ENCODE measurements around the gene REC114.
"Not testable (repeated sequence)": the region's sequence is repeated elsewhere in the genome, so short reads cannot be mapped to it uniquely, and the experiment has no call there.

Gene REC114

GRCh38 chr15:73455876-73456275, 12.9 kb downstream of the REC114 start:
- DNase-seq = no peak

DNA sequence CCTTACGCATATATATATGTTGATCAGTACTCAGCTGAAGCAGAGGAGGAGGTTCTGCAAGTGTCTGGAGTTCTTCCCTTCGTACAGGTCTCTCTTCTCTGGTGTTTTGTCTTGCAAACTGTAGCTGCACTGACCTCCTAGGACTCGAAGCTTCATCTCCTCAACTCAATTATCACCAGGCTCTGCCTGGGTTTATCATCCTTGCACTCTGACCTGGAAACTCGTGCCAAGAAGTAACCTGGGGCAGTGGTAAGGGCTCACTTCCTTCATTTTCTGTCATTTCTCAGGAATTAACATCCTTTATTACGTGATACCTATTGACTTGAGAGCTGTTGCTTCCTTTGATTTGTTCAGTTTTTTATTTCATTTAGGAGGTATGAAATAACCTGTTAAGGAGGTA, 14.4 kb downstream of the REC114 start:
- no peak for DNase-seq

- DNase-seq = no peak
These were observed 17.7 kb downstream of the REC114 start for GRCh38 chr15:73460662-73461061.

- DNase-seq = no peak
These were observed 21.6 kb downstream of the REC114 start for GRCh38 chr15:73464602-73465001.

DNA sequence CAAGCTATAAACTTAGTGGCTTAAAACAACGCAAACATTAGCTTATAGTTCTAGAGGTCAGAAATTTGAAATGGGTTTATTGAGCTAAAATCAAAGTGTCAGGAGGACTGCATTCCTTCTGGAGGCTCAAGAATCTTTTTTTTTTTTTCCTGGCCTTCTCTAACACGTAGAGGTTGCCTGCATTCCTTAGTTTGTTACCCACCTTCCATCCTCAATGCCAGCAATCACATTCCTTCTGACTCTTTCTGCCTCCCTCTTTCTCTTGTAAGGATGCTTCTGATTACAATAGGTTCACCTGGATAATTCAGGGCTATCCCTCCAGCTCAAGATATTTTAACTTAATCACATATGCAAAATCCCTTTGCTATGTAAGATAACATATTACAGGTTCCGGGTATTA, 24.8 kb downstream of the REC114 start:
- DNase-seq = no peak

DNA sequence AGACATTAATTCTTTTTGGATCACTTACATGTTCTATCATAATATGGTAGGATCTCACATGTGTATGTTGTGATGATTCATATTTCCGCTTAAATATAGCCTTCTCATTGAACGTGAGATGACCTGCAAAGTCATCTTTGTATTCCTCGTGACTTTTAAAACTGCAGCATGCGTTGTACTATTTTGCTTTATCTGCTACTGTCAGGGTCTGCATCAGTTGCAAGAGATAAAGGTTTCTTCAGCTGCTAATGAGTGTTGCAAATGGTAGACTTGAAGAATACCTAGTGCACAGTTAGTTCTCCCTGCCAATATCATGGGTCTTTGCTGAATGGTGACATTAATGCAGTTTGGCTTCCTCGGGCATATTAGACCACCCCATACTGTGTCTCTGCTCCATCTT, 31.8 kb downstream of the REC114 start:
- DNase-seq = no peak

DNA sequence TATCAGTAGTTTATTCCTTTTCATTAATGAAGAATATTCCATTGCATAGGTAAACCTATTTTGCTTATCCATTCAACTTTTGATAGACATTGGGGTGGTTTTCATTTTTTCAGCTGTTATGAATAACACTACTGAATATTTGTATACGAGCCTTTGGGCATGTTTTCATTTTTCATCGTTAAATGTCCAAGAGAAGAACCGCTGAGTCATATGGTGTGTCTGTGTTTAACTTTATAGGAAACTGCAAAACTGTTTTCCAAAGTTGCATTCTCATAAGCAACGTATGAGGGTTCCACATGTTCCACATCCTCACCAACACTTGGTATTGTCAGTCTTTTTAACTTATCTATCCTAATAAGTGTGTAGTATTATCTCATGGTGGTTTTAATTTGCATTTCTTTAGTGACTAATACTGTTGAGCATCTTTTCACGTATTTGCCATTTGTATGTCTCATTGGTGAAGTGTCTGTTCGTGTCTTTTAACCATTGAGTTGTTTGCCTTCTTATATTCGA, 33.8 kb downstream of the REC114 start:
- no peak for DNase-seq

DNA sequence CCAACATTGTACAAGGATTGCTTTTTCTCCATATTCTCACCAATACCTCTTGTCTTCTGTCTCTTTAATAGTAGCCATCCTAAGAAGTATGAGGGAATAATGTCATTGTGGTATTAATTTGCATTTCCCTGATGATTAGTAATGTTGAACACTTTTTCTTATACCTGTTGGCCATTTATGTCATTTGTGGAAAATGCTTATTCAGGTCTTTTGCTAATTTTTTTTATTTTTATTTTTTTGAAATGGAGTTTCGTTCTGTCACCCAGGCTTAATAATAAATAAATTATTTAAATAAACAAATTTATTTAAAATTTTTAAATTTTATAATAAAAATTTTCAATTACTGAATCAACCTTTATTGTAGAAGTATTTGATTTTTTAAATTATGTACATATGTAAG, 37.1 kb downstream of the REC114 start:
- DNase-seq = no peak

DNA sequence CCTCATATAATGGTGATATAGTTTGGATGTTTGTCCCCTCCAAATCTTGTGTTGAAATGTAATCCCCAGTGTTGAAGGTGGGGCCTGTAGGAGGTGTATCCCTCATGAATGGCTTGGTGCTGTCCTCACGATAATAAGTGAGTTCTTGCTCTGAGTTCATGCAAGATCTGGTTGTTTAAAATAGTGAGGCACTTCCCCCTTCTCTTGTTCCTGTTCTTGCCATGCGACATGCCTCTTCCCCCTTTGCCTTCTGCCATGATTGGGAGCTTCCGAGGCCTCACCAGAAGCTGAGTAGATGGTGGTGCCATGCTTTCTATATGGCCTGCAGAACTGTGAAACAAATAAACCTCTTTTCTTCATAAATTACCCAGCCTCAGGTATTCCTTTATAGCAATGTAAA, 39.2 kb downstream of the REC114 start:
- no peak for DNase-seq

DNA sequence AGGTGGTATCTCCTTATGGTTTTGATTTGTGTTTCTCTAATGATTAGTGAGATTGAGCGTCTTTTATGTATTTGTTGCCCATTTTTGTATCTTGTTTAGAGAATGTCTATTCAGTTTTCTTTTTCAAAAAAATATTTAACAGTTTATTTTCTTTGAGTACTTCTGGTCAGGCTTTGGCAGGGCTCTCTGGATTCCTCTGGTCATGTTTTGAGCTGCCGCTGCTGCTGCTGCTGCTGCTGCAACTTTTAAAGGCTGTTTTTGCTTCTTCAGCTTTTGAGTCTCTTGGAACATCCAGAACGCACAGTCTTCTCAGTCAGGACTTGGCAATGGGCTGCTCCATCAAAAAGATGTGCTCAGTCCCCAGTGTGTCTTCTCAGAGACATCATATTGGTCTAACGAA, 40.1 kb downstream of the REC114 start:
- no peak for DNase-seq

- no peak for DNase-seq
These were observed 42.4 kb downstream of the REC114 start for GRCh38 chr15:73485372-73485771.

- not testable (repeated sequence) for DNase-seq
These were observed 42.9 kb downstream of the REC114 start for GRCh38 chr15:73485885-73486284.

DNA sequence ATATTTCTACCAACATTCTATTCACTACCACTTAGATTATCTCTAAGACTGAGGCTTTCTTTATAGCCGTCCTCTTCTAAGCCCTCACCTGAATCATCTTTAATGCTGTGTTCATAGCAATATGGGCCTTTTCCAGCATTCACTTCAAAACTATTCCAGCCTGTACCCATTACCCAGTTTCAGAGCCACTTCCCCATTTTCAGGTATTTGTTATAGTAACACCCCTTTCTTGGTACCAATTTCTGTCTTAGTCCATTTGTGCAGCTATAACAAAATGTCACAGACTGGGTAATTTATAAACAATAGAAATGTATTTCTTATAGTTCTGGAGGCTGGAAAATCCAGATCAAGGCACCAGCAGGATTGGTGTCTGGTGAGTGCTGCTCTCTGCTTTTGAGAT, 45.7 kb downstream of the REC114 start:
- no peak for DNase-seq

DNA sequence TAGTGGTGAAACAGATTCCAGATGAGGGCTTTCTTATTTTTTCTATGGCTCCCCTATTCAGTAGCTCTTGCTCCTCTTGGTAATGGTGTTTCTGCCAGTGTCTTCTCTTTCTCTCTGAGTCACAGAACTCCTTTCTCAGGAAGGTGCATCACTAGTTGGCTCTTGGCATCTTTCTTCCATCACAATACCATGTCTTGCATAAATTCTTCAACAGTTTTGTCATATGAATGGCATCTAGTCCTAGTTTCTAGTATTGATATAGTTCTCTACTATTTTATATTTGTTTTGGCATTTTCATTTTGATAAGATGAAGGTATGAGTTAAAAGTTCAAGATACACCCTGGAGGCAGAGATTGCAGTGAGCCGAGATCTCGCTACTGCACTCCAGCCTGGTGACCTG, 51.0 kb downstream of the REC114 start:
- DNase-seq = no peak

DNA sequence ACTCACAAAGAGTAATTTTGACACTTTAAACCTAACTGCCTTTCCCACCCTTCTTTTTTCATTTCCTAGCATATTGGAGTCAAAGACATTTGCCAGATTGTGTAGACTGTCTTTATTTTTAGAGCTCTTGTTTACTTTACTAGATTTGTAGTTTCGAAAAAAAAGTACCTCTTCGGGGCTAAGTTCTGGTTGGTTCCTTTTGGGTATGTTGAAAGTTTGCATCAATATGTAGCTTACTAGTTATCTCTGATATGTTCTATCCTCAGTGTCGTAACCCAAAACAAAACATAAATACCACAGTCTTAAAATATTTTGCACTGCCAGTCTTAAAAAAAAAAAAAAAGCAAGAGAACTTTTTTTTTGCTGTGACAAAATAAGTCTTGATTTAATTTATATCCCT, 52.2 kb downstream of the REC114 start:
- DNase-seq = no peak

DNA sequence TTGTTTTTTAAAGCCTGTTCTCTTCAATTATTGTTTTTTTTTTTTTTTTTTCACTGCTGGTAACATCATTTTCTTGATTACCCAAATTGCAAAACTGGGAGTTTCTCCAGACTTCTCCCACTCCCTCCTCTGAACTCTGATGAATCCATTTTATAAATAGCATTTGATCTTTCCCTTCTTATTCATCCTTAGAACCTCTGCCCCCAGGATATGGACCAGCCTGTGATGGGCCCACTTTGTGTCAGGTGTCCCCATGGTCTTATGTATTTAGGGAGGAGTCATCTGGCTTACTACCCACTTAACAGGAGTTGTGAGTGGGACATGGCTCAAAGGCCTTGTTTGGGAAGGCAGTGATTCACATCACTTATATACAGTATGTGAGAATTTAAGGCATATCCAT, 57.7 kb downstream of the REC114 start:
- no peak for DNase-seq

DNA sequence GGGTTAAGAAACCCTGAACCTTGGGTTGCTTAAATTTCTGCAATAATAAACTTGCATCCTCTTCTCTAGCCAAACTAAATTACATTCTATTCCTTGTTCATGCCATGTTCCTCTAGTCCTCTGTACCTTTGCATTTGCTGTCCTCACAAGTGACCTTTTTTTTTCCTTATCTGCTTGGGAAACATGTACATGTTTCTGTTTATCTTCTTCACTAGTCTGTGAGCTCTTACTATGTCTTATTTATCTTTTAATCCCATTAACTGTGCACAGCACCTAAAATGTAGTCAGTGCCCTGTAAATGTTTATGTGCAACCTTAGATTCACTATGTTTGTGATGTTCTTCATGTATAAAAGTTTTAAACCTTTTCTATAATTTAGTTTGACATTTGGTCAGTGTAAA, 61.9 kb downstream of the REC114 start:
- DNase-seq = no peak

GRCh38 chr15:73515527-73515926, 72.6 kb downstream of the REC114 start:
- DNase-seq = no peak

DNA sequence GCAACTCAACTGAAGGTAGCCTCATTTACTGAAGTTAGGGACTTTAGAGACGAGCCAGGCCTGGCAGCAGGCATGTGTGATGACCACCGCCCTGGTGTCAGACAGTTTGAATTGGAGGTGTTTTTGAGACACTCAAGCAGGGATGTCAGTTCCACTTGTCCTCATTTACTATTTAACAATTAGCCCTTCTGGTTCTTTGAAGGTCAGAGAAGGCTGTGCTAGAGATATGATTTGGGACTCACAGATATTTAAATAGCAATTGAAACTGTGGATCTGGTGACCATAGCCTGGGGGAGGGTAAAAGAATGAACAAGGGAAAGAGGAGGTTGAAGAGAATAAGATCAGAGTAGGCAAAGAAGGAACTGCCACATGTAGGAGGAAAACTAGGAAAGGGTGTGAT, 74.6 kb downstream of the REC114 start:
- DNase-seq = no peak

- DNase-seq = no peak
These were observed 75.4 kb downstream of the REC114 start for GRCh38 chr15:73518180-73518862.

- no peak for DNase-seq
These were observed 76.1 kb downstream of the REC114 start for GRCh38 chr15:73518876-73519733.

GRCh38 chr15:73522011-73522410, 79.0 kb downstream of the REC114 start:
- no peak for DNase-seq

- DNase-seq = no peak
These were observed 82.0 kb downstream of the REC114 start for GRCh38 chr15:73524919-73525318.

DNA sequence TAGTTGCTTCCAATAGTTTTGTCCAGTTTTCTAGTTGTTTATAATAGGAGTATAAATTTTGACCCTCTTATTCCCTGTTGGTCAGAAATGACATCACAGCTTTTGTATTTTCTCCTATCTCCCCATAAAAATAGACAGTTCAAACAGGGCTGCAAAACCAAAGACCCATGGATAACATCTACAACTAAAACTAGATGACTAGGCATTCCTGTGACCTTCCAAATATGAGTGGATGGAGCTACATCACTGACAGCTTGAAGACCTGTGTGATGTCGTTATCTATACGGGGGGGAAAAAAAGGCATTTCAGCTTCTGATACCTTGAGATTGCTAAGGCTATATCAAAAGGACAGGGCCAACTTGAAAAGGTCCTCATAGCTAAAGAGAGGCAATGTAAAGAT, 84.6 kb downstream of the REC114 start:
- no peak for DNase-seq
